NCI-H774 (cell line): ENCODE measurements around the gene SMAD1.
"Not testable (repeated sequence)": the region's sequence is repeated elsewhere in the genome, so short reads cannot be mapped to it uniquely, and the experiment has no call there.

ENCODE experiments used
- DNase-seq: peaks from one replicate; lab custom pipeline; 2025; lab: John Stamatoyannopoulos, UW

The SMAD1 gene

GRCh38 chr4:145564540-145564939, 82.9 kb downstream of the SMAD1 start:
- no peak for DNase-seq

GRCh38 chr4:145565328-145565727, 83.7 kb downstream of the SMAD1 start:
- no peak for DNase-seq

- no peak for DNase-seq
Measured at GRCh38 chr4:145566086-145566708, 84.5 kb downstream of the SMAD1 start.

GRCh38 chr4:145566768-145567167, 85.1 kb downstream of the SMAD1 start:
- DNase-seq, result no peak

GRCh38 chr4:145567516-145567915, 85.9 kb downstream of the SMAD1 start:
- DNase-seq, result no peak

- not testable (repeated sequence) for DNase-seq
Measured at GRCh38 chr4:145574546-145574945, 92.9 kb downstream of the SMAD1 start.

GRCh38 chr4:145580906-145581305, 99.3 kb downstream of the SMAD1 start:
- no peak for DNase-seq

- no peak for DNase-seq
Measured at GRCh38 chr4:145583191-145584055, 101.8 kb downstream of the SMAD1 start.

- no peak for DNase-seq
Measured at GRCh38 chr4:145587088-145587754, 105.6 kb downstream of the SMAD1 start.

GRCh38 chr4:145589381-145589780, 107.7 kb downstream of the SMAD1 start:
- DNase-seq, result not testable (repeated sequence)

- no peak for DNase-seq
Measured at GRCh38 chr4:145589916-145590702, 108.5 kb downstream of the SMAD1 start.

- DNase-seq, result no peak
Measured at GRCh38 chr4:145602129-145602760, 120.6 kb downstream of the SMAD1 start.

GRCh38 chr4:145605941-145606340, 124.3 kb downstream of the SMAD1 start:
- no peak for DNase-seq
